Measurements from ENCODE around the gene ATP7A.

DNA sequence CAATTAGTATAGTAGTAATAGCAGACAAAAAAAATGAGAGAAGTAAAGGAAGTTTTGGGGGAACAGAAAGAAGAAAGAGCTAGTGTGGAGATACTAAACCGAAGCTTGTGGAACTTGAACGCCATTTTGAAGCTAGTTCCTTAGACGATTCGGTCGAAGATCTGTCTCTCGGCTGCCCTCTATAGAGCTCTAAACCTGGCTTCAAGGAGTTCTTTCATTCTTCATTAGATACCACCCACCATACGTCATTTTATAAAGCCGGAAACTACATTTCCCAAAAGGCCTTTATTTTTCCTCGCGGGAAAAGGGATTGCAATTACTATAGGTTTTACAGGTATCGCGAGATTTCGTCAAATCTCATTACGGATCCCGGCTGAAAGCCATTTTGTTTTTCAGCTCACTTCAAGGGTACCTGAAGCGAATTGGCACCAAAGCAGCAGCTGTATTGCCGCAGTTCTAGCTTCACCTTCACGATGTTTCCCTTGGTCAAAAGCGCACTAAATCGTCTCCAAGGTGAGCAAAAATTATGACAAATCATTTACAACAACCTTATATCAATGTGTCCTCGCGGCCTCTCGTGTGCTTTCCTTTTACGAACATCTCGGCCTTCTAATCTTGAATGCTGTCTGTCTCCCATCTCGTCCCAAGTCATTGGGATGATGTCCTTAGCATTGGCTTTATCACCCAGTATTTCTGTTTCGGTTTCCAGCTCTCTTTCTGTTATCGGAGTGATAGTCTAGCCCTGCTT lies 11.2 kb upstream of the ATP7A start, which contains the start of gene COX7B:
- TF ChIP-seq EP300 (IDR thresholded peaks at IDR 0.05): no peak
- peak in 1 of 4 experiments; percentile 29 for TF ChIP-seq CTCF (IDR thresholded peaks at IDR 0.05)
- TF ChIP-seq POLR2AphosphoS5 (IDR thresholded peaks at IDR 0.05): peak; percentile 86 to 92 (median 89)
- peak; percentile 55 to 67 for TF ChIP-seq POLR2A (IDR thresholded peaks at IDR 0.05)
